Bronchus fibroblast of lung (primary cell): Measurements from ENCODE around the gene TNFAIP8. TPM values are rescaled to one million over a fixed set of nuclear protein-coding genes. Genes with fewer than 3 reads are reported as not detected.

Source experiments
- total RNA-seq: library from RNA; depleted of rRNA; stranded (reverse); fragments of >200 nt; gene quantifications from 2 replicates; pipeline ENCODE4 v1.2.3, GENCODE V29; 2015

The TNFAIP8 gene
- 18.1 and 19.2 TPM in 2 replicates for total RNA-seq

DNA sequence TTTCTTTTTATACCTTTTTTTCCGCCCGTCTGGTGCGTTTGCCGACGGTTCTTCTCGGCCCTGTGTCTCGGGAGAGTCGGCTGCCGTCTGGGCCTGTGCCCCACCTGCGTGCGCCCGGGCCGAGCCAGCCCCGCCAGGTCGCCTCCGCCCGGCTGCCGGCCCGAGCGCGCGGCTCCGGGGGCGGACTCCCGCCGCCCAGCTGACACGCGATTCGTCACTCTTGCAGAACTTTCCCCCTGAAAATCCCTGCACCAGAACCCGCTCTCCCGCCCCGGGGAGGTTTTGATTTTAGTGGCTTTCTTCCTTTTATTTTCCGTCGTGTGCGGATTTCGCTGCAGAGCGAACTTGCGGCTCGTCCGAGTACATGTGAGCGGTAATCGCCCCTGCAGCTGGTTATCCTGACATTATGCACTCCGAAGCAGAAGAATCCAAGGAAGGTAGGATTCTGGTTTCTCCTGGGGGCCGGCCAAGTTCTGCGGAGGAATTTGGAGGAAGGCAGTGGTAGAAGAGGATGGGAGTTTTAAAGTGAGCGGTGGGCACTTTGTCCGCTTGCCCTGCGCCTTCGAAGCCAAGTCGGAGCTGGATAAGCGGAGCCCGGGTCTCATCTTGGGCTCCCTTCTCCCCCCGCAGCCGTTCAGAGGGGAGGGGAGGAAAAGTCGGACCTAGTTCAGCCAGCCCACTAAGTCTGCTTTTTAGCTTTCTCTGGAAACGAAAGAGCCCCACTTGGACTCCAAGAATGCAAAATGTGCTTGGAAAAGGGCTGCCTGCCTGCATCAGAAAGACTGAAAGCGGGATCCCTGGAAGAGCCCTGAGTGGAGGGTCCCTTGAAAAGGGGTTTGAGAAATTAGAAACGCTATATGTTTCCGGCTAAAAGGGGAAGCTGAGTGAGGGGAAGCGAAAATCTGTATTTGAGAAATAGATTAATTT, at the start of gene TNFAIP8:
Gene TNFAIP8, plus strand, starts transcription at position 335 of the 927 bp plus-strand sequence. Its CDS starts 72 bp downstream, at position 407.

Other genes starting within 250 kb of the TNFAIP8 start
- gene HSD17B4, start 96.5 kb downstream of the TNFAIP8 start, total RNA-seq: 97.3 and 103 TPM in 2 replicates